GM19043 (cell line): ENCODE measurements around the gene FAM222A.

Experiments
- ATAC-seq: cut with Tn5 transposase; IDR thresholded peaks from one replicate; pipeline ENCODE4 v1.9.1; 2021; ENCODE audit warnings: low read depth; ENCODE audit not compliant: unreplicated experiment

FAM222A gene

DNA sequence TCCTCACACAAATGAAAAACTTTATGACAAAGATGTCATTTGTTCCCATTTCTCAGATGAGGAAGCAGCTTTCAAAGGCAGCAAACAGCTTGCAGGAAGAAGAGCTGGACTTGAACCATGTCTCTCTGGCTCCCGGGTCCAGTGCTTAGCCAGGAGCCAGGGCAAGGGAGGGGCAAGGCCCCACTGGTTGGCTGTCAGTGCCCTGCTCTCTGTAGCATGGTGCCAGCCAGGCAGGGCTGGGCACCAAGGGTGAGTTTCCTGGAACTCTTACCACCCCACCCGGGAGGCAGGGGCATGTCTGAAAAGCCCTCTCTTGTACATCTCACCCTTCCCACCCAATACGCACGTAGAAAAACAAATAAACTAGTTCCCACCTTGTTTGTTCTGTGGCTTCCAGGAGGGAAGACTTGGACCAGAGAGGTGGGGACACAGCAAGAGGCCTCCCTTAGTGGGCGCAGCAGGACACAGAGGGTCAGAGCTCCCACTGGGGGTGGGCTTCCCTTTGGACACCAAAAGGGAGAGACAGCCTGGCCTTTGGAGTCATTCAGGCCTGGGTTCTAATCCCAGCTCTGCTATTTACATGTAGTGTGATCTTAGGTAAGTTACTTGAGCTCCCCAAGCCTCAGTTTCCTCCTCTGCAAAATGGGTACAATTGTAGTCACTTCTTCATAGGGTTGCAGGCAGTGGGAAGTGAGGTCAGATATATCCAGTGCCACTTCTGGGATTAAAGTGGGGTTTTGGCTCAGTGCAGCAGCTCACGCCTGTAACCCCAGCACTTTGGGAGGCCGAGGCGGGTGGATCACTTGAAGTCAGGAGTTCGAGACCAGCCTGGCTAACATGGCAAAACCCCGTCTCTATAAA is 102.4 kb downstream of the FAM222A start:
- ATAC-seq, result no peak

- no peak for ATAC-seq
These were observed 103.2 kb downstream of the FAM222A start for GRCh38 chr12:109816870-109817269.

- ATAC-seq, result no peak
These were observed 104.1 kb downstream of the FAM222A start for GRCh38 chr12:109817627-109818231.

- ATAC-seq, result no peak
These were observed 104.6 kb downstream of the FAM222A start for GRCh38 chr12:109818253-109818652.

DNA sequence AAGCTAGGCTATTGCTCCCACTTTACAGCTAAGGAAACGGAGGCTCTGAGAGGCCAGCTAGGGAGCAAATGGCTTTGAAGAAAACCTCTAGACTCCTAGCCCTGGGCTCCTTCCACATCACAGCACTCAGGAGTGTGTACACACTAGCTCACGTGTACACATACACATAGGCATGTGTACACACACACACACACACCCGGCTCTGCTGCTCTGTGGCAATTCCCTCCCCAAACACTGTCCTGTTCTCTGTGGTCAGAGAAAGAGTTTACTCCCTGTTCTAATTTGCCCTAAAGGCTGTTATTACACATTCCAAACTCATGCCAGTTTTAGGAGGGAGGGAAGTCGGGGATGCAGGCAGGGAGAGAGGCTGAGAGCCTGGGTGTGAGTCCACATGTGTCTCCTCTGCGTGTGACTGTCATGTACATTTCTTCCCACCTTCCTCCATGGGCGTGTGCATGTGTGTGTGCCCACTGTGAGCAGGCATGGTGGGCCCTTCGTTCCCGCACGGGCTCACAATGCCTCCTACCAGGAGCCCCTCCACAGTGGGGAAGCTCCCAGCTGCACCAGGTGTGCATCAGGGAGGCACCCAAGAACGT is 105.4 kb downstream of the FAM222A start:
- ATAC-seq, result no peak
